Measurements from ENCODE around the gene HCRT.

DNA sequence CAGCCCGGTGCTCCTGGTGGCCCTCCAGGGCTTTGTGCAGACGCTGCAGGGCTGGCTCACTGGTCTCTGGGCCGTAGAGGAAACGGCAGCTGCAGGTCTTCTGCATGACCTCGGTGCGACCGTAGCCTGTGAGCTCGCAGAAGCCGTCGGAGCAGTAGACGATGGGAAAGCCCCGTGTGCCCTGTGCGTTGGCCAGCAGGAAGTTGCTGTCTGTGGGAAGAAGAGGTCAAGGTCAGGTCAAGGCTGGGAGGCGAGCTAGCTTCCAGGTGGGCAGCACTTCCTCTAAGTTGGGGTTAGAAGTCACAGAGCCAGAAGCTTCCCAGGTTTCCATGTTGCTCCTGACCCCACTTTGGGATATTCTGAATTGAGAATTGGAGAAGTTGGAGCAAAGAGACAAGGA, 6.4 kb downstream of the HCRT start:
- no peak for TF ChIP-seq CTCF (conservative IDR thresholded peaks at IDR 0.05; ENCODE audit: low read depth, low read length)
- no peak for TF ChIP-seq RCOR1 (IDR thresholded peaks at IDR 0.05; ENCODE audit: insufficient replicate concordance, low read length)
- no peak for TF ChIP-seq MAFK (IDR thresholded peaks at IDR 0.05; ENCODE audit: low read depth, low read length)
- no peak for TF ChIP-seq POLR2A (IDR thresholded peaks at IDR 0.05; ENCODE audit: low read depth, low read length)
- TF ChIP-seq RAD21 (IDR thresholded peaks at IDR 0.05; ENCODE audit: low read length): no peak

Measured in IMR-90 (cell line).